ENCODE results near the gene GABARAPL2. TPM values are rescaled to one million over a fixed set of nuclear protein-coding genes. Genes with fewer than 3 reads are reported as not detected.
A peak's percentile ranks its signal among the peaks of the same experiment; 100 is the strongest.
"Not testable (repeated sequence)": the region's sequence is repeated elsewhere in the genome, so short reads cannot be mapped to it uniquely, and the experiment has no call there.

Gene GABARAPL2
- total and polyA plus RNA-seq, 12 donors, result 93.9 to 200 (median 167) TPM

GRCh38 chr16:75588716-75589115 is 22.5 kb downstream of the GABARAPL2 start:
- no peaks in the 10 kb centered on the region for H3K9me3 ChIP-seq (replicated peaks in 1 of 3)
- no peak for TF ChIP-seq CTCF (IDR thresholded peaks at IDR 0.05)
- TF ChIP-seq POLR2A (IDR thresholded peaks at IDR 0.05), result no peak
- H3K36me3 ChIP-seq (replicated peaks in 1 of 2), result no peaks in the 10 kb centered on the region
- peaks cover 0 to 6% of the 10 kb centered on the region in 2 donors for H3K4me1 ChIP-seq (replicated peaks in 1 of 2)
- no peak for DNase-seq
- 93 to 99% (median 98%) methylated on average over 4 of the region's 4 CpGs for WGBS, 4 donors
- no peaks in the 10 kb centered on the region for H3K27me3 ChIP-seq
- H3K4me3 ChIP-seq, result no peak overlapping the region
- no peak overlapping the region for H3K27ac ChIP-seq
- intact Hi-C loops (cut with DNase I), result loop anchor here in 1 of 2 donors (5.0 kb wide), 1 partner anchor 61 kb away; no protein-coding TSS in a partner anchor

- no peak for DNase-seq
- WGBS, 4 donors, result 86 to 100% (median 87%) methylated on average over 2 to 3 of the region's 3 CpGs
- Histone ChIP-seq H3K27me3 (no peaks in the 10 kb centered on the region), H3K36me3 (replicated peaks in 1 of 2) (no peaks in the 10 kb centered on the region), H3K9me3 (replicated peaks in 1 of 3) (no peaks in the 10 kb centered on the region), H3K27ac (no peak overlapping the region), H3K4me1 (replicated peaks in 1 of 2) (peaks cover 0 to 6% of the 10 kb centered on the region in 2 donors), H3K4me3 (no peak overlapping the region)
- intact Hi-C loops (cut with DNase I), result loop anchor here in 1 of 2 donors (5.0 kb wide), 1 partner anchor 62 kb away; no protein-coding TSS in a partner anchor
- TF ChIP-seq POLR2A (IDR thresholded peaks at IDR 0.05) (no peak), CTCF (IDR thresholded peaks at IDR 0.05) (no peak)
Measured at GRCh38 chr16:75589306-75589705, 23.1 kb downstream of the GABARAPL2 start.

GRCh38 chr16:75590920-75591843 is 25.0 kb downstream of the GABARAPL2 start:
- Histone ChIP-seq H3K27me3 (no peaks in the 10 kb centered on the region), H3K9me3 (replicated peaks in 1 of 3) (no peaks in the 10 kb centered on the region), H3K4me1 (replicated peaks in 1 of 2) (peaks cover 0 to 6% of the 10 kb centered on the region in 2 donors), H3K36me3 (replicated peaks in 1 of 2) (no peaks in the 10 kb centered on the region), H3K27ac (peak overlapping the region in 2 of 5 donors; percentile 20 to 41), H3K4me3 (no peak overlapping the region)
- DNase-seq, result peak in 1 of 7 donors; percentile 58
- TF ChIP-seq CTCF (IDR thresholded peaks at IDR 0.05), result no peak
- no peak for TF ChIP-seq POLR2A (IDR thresholded peaks at IDR 0.05)
- intact Hi-C loops (cut with DNase I), result no loop called here
- WGBS, 4 donors, result 66 to 79% (median 72%) methylated on average over 8 of the region's 8 CpGs

GRCh38 chr16:75591927-75592326 is 25.7 kb downstream of the GABARAPL2 start:
- H3K4me1 ChIP-seq (replicated peaks in 1 of 2); intact Hi-C loops (cut with DNase I): not testable (repeated sequence)

More at GRCh38 chr16:75591927-75592326, 25.7 kb downstream of the GABARAPL2 start:
- not testable (repeated sequence) for H3K4me3 ChIP-seq; DNase-seq; H3K9me3 ChIP-seq (replicated peaks in 1 of 3); H3K36me3 ChIP-seq (replicated peaks in 1 of 2); H3K27me3 ChIP-seq; H3K27ac ChIP-seq
- 69 to 88% (median 75%) methylated on average over 7 to 9 of the region's 9 CpGs for WGBS, 4 donors

Data from adrenal gland (tissue), 12 donors.